Keratinocyte (primary cell): Measurements from ENCODE around the gene SLX4. TPM values are rescaled to one million over a fixed set of nuclear protein-coding genes. Genes with fewer than 3 reads are reported as not detected.

Source experiments
- DNase-seq: peaks from one replicate; pipeline ENCODE4 v3.0.0-alpha.2; 2011; ENCODE audit warnings: low read depth, missing footprints, low spot score
- FAIRE-seq: peaks from 2 replicates; lab custom pipeline; 2011; peaks lifted over from hg19 to GRCh38; lab: Jason Lieb, UNC
- H2AFZ ChIP-seq: 2 replicates; pipeline ENCODE4 v1.6.0; 2012; ENCODE audit warnings: low read length, control low read depth, inconsistent platforms; ENCODE audit not compliant: control insufficient read depth
- H3K27ac ChIP-seq: 2 replicates; pipeline ENCODE4 v1.5.1; 2011; ENCODE audit warnings: low read length; ENCODE audit not compliant: control insufficient read depth, insufficient read depth
- H3K27me3 ChIP-seq: 3 replicates; pipeline ENCODE4 v1.6.0; 2011; ENCODE audit warnings: low read length; ENCODE audit not compliant: control insufficient read depth, insufficient read depth; ENCODE audit errors: extremely low read depth
- H3K36me3 ChIP-seq, 2 experiments: 2 replicates in 1 of 2; 3 replicates in 1 of 2; pipeline ENCODE4 v1.5.1; 2011; ENCODE audit warnings: low read length in 2 of 2, mild to moderate bottlenecking in 1 of 2; ENCODE audit not compliant: control insufficient read depth in 2 of 2, insufficient read depth in 2 of 2; ENCODE audit errors: extremely low read depth in 1 of 2
- H3K4me1 ChIP-seq: 3 replicates; pipeline ENCODE4 v1.5.1; 2011; ENCODE audit warnings: low read length; ENCODE audit not compliant: control insufficient read depth, insufficient read depth; ENCODE audit errors: extremely low read depth
- H3K4me2 ChIP-seq: 3 replicates; pipeline ENCODE4 v1.6.0; 2011; ENCODE audit warnings: low read depth, low read length; ENCODE audit not compliant: control insufficient read depth, insufficient read depth; ENCODE audit errors: extremely low read depth
- H3K4me3 ChIP-seq, 3 experiments: fragments of 200-600 bp in 1 of 3; sonication (generic) in 1 of 3; 2 replicates in 2 of 3; 3 replicates in 1 of 3; pipeline ENCODE4 v1.5.1; 2011 to 2016; ENCODE audit warnings: low read length in 3 of 3, mild to moderate bottlenecking in 3 of 3, control low read depth in 2 of 3, inconsistent platforms in 1 of 3, low read depth in 1 of 3, mixed read lengths in 1 of 3, mixed run types in 1 of 3, moderate library complexity in 1 of 3; ENCODE audit not compliant: control insufficient read depth in 2 of 3, insufficient read depth in 2 of 3; ENCODE audit errors: extremely low read depth in 1 of 3
- H3K79me2 ChIP-seq: 2 replicates; pipeline ENCODE4 v1.6.0; 2012; ENCODE audit warnings: low read length; ENCODE audit not compliant: control insufficient read depth, insufficient read depth
- H3K9ac ChIP-seq: 3 replicates; pipeline ENCODE4 v1.6.0; 2011; ENCODE audit warnings: low read length; ENCODE audit not compliant: control insufficient read depth, insufficient read depth; ENCODE audit errors: extremely low read depth
- H3K9me1 ChIP-seq: 3 replicates; pipeline ENCODE4 v1.6.0; 2011; ENCODE audit warnings: low read length; ENCODE audit not compliant: control insufficient read depth, insufficient read depth; ENCODE audit errors: extremely low read depth
- H3K9me3 ChIP-seq: 2 replicates; pipeline ENCODE4 v1.5.1; 2012; ENCODE audit warnings: low read depth, low read length; ENCODE audit not compliant: control insufficient read depth
- H4K20me1 ChIP-seq: 3 replicates; pipeline ENCODE4 v1.6.0; 2011; ENCODE audit warnings: low read length; ENCODE audit not compliant: control insufficient read depth, insufficient read depth; ENCODE audit errors: extremely low read depth
- CTCF ChIP-seq, 3 experiments: IDR thresholded peaks in 1 of 3; conservative IDR thresholded peaks in 1 of 3; optimal IDR thresholded peaks in 1 of 3; 2 replicates in 2 of 3; 3 replicates in 1 of 3; pipeline versions ENCODE3 to v1.5.1; 2011; ENCODE audit warnings: low read length in 3 of 3, mild to moderate bottlenecking in 3 of 3, moderate library complexity in 2 of 3, control low read depth in 1 of 3, inconsistent platforms in 1 of 3; ENCODE audit not compliant: insufficient read depth in 2 of 3; ENCODE audit errors: extremely low read depth in 1 of 3
- EZH2 ChIP-seq: IDR thresholded peaks from one replicate; pipeline ENCODE4 v1.6.1; 2012; ENCODE audit warnings: inconsistent platforms, mild to moderate bottlenecking, low read length, moderate library complexity
- dilution Hi-C: fragments of 300-500 bp; cut with MboI; formaldehyde crosslinking; loops from one replicate; pipeline ENCODE4 v1.7.0; 2020; ENCODE audit warnings: low sequenced_read_pairs; ENCODE audit not compliant: extremely low pct_ligation_motif_present
- polyA plus RNA-seq, 5 experiments: library from polyadenylated mRNA; depleted of rRNA in 3 of 5; stranded (reverse) in 3 of 5; stranded (forward) in 1 of 5; unstranded in 1 of 5; fragments of >200 nt; gene quantifications; 1 replicate in 1 of 5; 2 replicates in 3 of 5; 3 replicates in 1 of 5; pipeline versions ENCODE4 v1.2.1 to v1.2.3, GENCODE V29; 2011 to 2012; ENCODE audit warnings: missing spikeins in 2 of 5, low read depth in 1 of 5, low replicate concordance in 1 of 5

The SLX4 gene
- polyA plus RNA-seq, 1 donor (not counting 4 experiments of a cell fraction or from before 2014, with no cell fraction given): 2.0 TPM

DNA sequence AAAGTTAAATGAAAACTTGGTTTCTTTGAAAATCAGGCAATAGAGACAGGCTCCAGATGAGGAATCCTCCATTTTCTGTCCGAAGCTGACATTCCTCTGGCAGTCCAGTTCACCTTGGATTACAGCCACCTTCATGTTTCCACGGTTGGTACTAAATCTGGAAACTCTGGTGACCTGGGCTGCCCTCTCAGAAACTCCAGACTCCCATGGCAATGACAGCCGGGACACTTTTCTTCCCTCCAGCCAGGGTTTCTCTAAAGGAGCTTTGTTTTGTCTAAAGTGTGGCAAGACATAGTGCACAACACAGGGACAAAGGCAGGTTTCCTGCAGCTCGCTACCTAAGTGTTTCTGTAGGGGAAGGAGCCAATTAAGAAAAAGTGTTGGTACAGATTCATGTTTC, 74.6 kb downstream of the SLX4 start:
- DNase-seq (no peak), FAIRE-seq (no peak)
- Histone ChIP-seq H3K9ac (no peak overlapping the region), H3K4me2 (no peak overlapping the region), H3K27ac (no peak overlapping the region), H2AFZ (no peak overlapping the region), H3K79me2 (no peaks in the 10 kb centered on the region), H3K9me1 (no peaks in the 10 kb centered on the region), H3K9me3 (no peaks in the 10 kb centered on the region), H3K4me1 (no peaks in the 10 kb centered on the region), H4K20me1 (no peaks in the 10 kb centered on the region), H3K36me3 (peaks cover 14 to 15% of the 10 kb centered on the region in 2 experiments), H3K27me3 (no peaks in the 10 kb centered on the region), H3K4me3 (no peak overlapping the region)
- dilution Hi-C loops: no loop called here
- no peak for TF ChIP-seq CTCF (optimal IDR thresholded peaks at IDR 0.05 in 1 of 3, IDR thresholded peaks at IDR 0.05 in 1 of 3, conservative IDR thresholded peaks at IDR 0.05 in 1 of 3; ENCODE audit: extremely low read depth in 1 of 3, insufficient read depth in 2 of 3, low read length in 3 of 3)
- TF ChIP-seq EZH2: no peak

DNA sequence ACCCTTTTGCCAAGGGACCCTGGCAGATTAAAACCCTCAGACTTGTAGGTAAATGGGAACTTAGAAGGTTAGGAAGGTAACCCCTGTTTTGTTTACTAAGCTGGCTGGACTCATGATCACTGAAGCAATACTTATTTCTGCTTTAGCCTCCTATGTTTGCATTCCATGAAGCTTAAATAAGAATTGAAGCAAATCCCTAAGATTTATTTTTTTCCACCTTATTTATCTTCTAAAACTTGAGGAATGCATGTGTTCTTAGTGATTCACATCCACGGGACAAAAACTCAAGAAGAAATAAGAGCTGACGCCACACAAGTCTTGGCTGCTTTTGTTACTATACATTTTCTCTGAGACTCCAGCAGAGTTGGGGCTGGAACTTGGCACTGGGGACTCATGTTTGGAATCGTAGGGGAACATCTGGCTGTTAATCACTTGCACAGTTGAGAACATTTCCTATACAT, 75.1 kb downstream of the SLX4 start:
- Histone ChIP-seq H3K27ac (no peak overlapping the region), H2AFZ (no peak overlapping the region), H3K4me3 (no peak overlapping the region), H3K36me3 (peaks cover 14 to 15% of the 10 kb centered on the region in 2 experiments), H3K4me2 (no peak overlapping the region), H3K4me1 (no peaks in the 10 kb centered on the region), H4K20me1 (no peaks in the 10 kb centered on the region), H3K9me1 (no peaks in the 10 kb centered on the region), H3K79me2 (no peaks in the 10 kb centered on the region), H3K9ac (no peak overlapping the region), H3K27me3 (no peaks in the 10 kb centered on the region), H3K9me3 (no peaks in the 10 kb centered on the region)
- TF ChIP-seq EZH2 (no peak), CTCF (optimal IDR thresholded peaks at IDR 0.05 in 1 of 3, IDR thresholded peaks at IDR 0.05 in 1 of 3, conservative IDR thresholded peaks at IDR 0.05 in 1 of 3; ENCODE audit: extremely low read depth in 1 of 3, insufficient read depth in 2 of 3, low read length in 3 of 3) (no peak)
- dilution Hi-C loops: no loop called here
- DNase-seq: no peak
- FAIRE-seq: no peak
